Gastroesophageal sphincter (tissue), 4 donors: ENCODE data around the gene CDKAL1. TPM values are rescaled to one million over a fixed set of nuclear protein-coding genes. Genes with fewer than 3 reads are reported as not detected.
"Not testable (repeated sequence)": the region's sequence is repeated elsewhere in the genome, so short reads cannot be mapped to it uniquely, and the experiment has no call there.

Experiments used
- ATAC-seq: fragments of 150-250 bp; one replicate; pipeline ENCODE4 v1.9.1; 2016; ENCODE audit warnings: mild to moderate bottlenecking, moderate library complexity
- H3K27ac ChIP-seq, 4 donors: fragments of 200-600 bp; sonication (generic) in 3 of 4; 1 replicate in 3 of 4; 2 replicates in 1 of 4; pipeline ENCODE4 v1.5.1; 2016 to 2019
- H3K27me3 ChIP-seq: fragments of 200-600 bp; sonication (generic); one replicate; pipeline ENCODE4 v1.5.1; 2019
- H3K36me3 ChIP-seq, 2 donors: fragments of 200-600 bp; sonication (generic); one replicate each; pipeline ENCODE4 v1.5.1; 2019; ENCODE audit warnings: control low read depth in 1 of 2
- H3K4me1 ChIP-seq, 3 donors: fragments of 200-600 bp; sonication (generic); 1 replicate in 2 of 3; 2 replicates in 1 of 3; pipeline ENCODE4 v1.5.1; 2016 to 2019; ENCODE audit warnings: control low read depth in 2 of 3
- H3K4me3 ChIP-seq, 2 donors: fragments of 200-600 bp; sonication (generic); one replicate each; pipeline ENCODE4 v1.5.1; 2019; ENCODE audit warnings: mild to moderate bottlenecking in 1 of 2, moderate library complexity in 1 of 2
- H3K9me3 ChIP-seq, 3 donors: fragments of 200-600 bp; sonication (generic); one replicate each; pipeline ENCODE4 v1.5.1; 2017 to 2019; ENCODE audit warnings: control low read depth in 2 of 3
- CTCF ChIP-seq, 4 experiments: fragments of 200-600 bp in 2 of 4; fragments of 450-650 bp in 2 of 4; sonication (generic) in 1 of 4; IDR thresholded peaks; one replicate each; pipeline ENCODE4 v1.5.1; 2017 to 2019; ENCODE audit warnings: antibody characterized with exemption in 4 of 4, mild to moderate bottlenecking in 2 of 4, moderate library complexity in 2 of 4
- EP300 ChIP-seq: sonication (generic); formaldehyde crosslinking; IDR thresholded peaks from one replicate; pipeline ENCODE4 v1.6.1; 2017; ENCODE audit warnings: antibody characterized with exemption, mild to moderate bottlenecking
- POLR2A ChIP-seq, 2 donors: fragments of 450-650 bp; IDR thresholded peaks; one replicate each; pipeline ENCODE4 v1.6.1; 2017; ENCODE audit warnings: antibody characterized with exemption in 2 of 2, mild to moderate bottlenecking in 2 of 2, moderate library complexity in 1 of 2
- POLR2AphosphoS5 ChIP-seq: sonication (generic); formaldehyde crosslinking; IDR thresholded peaks from one replicate; pipeline ENCODE4 v1.6.1; 2017; ENCODE audit warnings: antibody characterized with exemption
- WGBS, 2 donors: methylation state at CpG; one replicate each; pipeline ENCODE4 v1.1.5; 2018; ENCODE audit warnings: low coverage in 1 of 2; 5-methylcytosine and 5-hydroxymethylcytosine counted together
- total RNA-seq, 4 donors: library from RNA; depleted of rRNA; stranded (reverse); fragments of >200 nt; gene quantifications; one replicate each; pipeline ENCODE4 v1.1.0, GENCODE V29; 2016

Gene CDKAL1
- total RNA-seq, 4 donors from 2014 or later = 10.9 to 17.9 (median 15.0) TPM

- ATAC-seq = no peak
- H3K9me3 ChIP-seq = no peaks in the 10 kb centered on the region
- H3K27ac ChIP-seq = no peak overlapping the region
- no peaks in the 10 kb centered on the region for H3K4me1 ChIP-seq
- 95 to 96% methylated on average over 4 of the region's 4 CpGs for WGBS, 2 donors
- TF ChIP-seq POLR2A (IDR thresholded peaks at IDR 0.05) (no peak), POLR2AphosphoS5 (no peak), EP300 (no peak), CTCF (IDR thresholded peaks at IDR 0.05) (no peak)
- H3K36me3 ChIP-seq = no peaks in the 10 kb centered on the region
- no peak overlapping the region for H3K4me3 ChIP-seq
- no peaks in the 10 kb centered on the region for H3K27me3 ChIP-seq
These were observed 552.9 kb downstream of the CDKAL1 start for GRCh38 chr6:21087188-21087587.

- WGBS, 2 donors = 90 to 95% methylated on average over 1 to 2 of the region's 2 CpGs
- TF ChIP-seq POLR2AphosphoS5 = no peak
- no peak for TF ChIP-seq POLR2A (IDR thresholded peaks at IDR 0.05)
- no peak for TF ChIP-seq EP300
- no peak for TF ChIP-seq CTCF (IDR thresholded peaks at IDR 0.05)
- no peak for ATAC-seq
- Histone ChIP-seq H3K4me1 (no peaks in the 10 kb centered on the region), H3K9me3 (no peaks in the 10 kb centered on the region), H3K27ac (no peak overlapping the region), H3K27me3 (no peaks in the 10 kb centered on the region), H3K4me3 (no peak overlapping the region), H3K36me3 (no peaks in the 10 kb centered on the region)
These were observed 557.2 kb downstream of the CDKAL1 start for GRCh38 chr6:21091411-21091810.

GRCh38 chr6:21092231-21092772 lies 558.0 kb downstream of the CDKAL1 start:
- not testable (repeated sequence) for H3K4me3 ChIP-seq, H3K27ac ChIP-seq, H3K9me3 ChIP-seq, H3K27me3 ChIP-seq, H3K36me3 ChIP-seq, H3K4me1 ChIP-seq, ATAC-seq
- WGBS, 2 donors = 90 to 100% methylated on average over 2 to 4 of the region's 6 CpGs

- no peaks in the 10 kb centered on the region for H3K27me3 ChIP-seq
- WGBS, 2 donors = 56 to 71% methylated on average over 2 of the region's 2 CpGs
- no peaks in the 10 kb centered on the region for H3K9me3 ChIP-seq
- H3K4me1 ChIP-seq = no peaks in the 10 kb centered on the region
- no peaks in the 10 kb centered on the region for H3K36me3 ChIP-seq
- H3K27ac ChIP-seq = no peak overlapping the region
- TF ChIP-seq POLR2AphosphoS5 (no peak), POLR2A (IDR thresholded peaks at IDR 0.05) (no peak)
- no peak overlapping the region for H3K4me3 ChIP-seq
- ATAC-seq = no peak
These were observed 561.2 kb downstream of the CDKAL1 start for GRCh38 chr6:21095462-21095861.

- no peak for TF ChIP-seq POLR2AphosphoS5
- H3K4me3 ChIP-seq = no peak overlapping the region
- no peaks in the 10 kb centered on the region for H3K36me3 ChIP-seq
- no peaks in the 10 kb centered on the region for H3K9me3 ChIP-seq
- H3K4me1 ChIP-seq = no peaks in the 10 kb centered on the region
- no peak overlapping the region for H3K27ac ChIP-seq
- ATAC-seq = no peak
- H3K27me3 ChIP-seq = no peaks in the 10 kb centered on the region
- WGBS, 2 donors = 85 to 94% methylated on average over 2 to 4 of the region's 4 CpGs
These were observed 563.9 kb downstream of the CDKAL1 start for GRCh38 chr6:21098134-21098533.

- ATAC-seq = no peak
- Histone ChIP-seq H3K4me3 (no peak overlapping the region), H3K27ac (no peak overlapping the region), H3K4me1 (peaks cover 0 to 3% (median 0%) of the 10 kb centered on the region in 3 donors), H3K27me3 (no peaks in the 10 kb centered on the region), H3K9me3 (no peaks in the 10 kb centered on the region), H3K36me3 (no peaks in the 10 kb centered on the region)
- 92% methylated on average over 1 of the region's 1 CpG; no CpG with 5 or more reads in 1 of the 2 donors for WGBS, 2 donors
- TF ChIP-seq POLR2AphosphoS5 (no peak), POLR2A (IDR thresholded peaks at IDR 0.05) (no peak), CTCF (IDR thresholded peaks at IDR 0.05) (no peak), EP300 (no peak)
These were observed 564.5 kb downstream of the CDKAL1 start for GRCh38 chr6:21098744-21099143.
